Cardiac fibroblast (primary cell): Measurements from ENCODE around the gene CLTB.

Source experiments
- DNase-seq, 2 donors: peaks; one replicate each; pipeline versions ENCODE4 v3.0.0 to v3.0.0-alpha.2; 2010; ENCODE audit warnings: low read depth in 2 of 2
- H3K4me3 ChIP-seq, 2 donors: replicated peaks in 1 of 2; 1 replicate in 1 of 2; 2 replicates in 1 of 2; pipeline ENCODE4 v1.5.1; 2011; ENCODE audit warnings: low read depth in 2 of 2, low read length in 2 of 2, mild to moderate bottlenecking in 2 of 2, moderate library complexity in 1 of 2
- TF ChIP-seq, protein P1 (sequence below): IDR thresholded peaks from one replicate; pipeline ENCODE4 v1.5.1; 2011; ENCODE audit warnings: low read depth, mild to moderate bottlenecking, low read length, inconsistent platforms

Gene CLTB, protein sequence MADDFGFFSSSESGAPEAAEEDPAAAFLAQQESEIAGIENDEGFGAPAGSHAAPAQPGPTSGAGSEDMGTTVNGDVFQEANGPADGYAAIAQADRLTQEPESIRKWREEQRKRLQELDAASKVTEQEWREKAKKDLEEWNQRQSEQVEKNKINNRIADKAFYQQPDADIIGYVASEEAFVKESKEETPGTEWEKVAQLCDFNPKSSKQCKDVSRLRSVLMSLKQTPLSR

DNA sequence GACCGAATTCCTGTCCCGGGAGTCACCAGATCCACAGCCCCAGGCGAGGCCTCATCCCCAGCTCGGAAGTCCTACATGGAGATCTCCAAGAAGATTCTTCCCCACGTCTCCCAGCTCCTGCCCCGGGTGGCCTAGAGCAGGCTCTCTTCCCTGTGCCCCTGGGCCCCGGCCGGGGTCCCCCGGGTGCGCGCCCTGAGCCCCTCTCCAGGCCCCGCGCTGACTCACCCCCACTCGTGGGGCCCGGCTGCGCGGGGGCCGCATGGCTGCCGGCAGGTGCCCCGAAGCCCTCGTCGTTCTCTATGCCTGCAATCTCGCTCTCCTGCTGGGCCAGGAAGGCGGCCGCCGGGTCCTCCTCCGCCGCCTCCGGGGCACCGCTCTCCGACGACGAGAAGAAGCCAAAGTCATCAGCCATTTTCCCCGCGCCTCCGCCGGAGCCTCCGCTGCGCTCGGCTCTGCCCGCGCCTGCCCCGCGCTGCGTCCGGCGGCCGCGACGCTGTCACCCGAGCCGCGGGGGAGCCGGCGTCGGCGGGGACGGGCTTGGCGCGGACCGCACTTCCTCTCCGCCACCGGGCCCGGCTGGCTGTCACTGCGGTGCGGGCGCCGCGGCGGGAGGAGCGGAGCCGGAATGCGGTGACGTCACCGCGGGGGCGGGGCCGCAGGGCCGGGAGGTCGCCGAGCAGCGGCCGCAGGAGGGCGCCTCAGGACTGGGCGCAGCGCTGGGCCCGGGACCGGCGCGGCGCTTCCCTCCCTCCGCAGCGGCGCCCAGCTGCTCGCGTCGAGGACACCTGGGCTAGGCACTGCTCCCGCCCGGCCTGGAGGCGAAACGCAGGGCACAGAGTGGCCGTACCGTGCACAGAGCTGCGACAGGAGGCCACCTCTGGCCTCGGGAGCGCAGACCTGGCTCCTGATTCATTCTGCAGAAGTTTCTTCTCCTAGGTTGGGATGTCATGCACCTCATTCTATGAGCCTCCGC, at the start of gene CLTB:
Gene CLTB, minus strand, starts transcription at position 588 of the 973 bp plus-strand sequence. Its CDS starts 176 bp downstream, at position 412.
- TF ChIP-seq, protein P1, sequence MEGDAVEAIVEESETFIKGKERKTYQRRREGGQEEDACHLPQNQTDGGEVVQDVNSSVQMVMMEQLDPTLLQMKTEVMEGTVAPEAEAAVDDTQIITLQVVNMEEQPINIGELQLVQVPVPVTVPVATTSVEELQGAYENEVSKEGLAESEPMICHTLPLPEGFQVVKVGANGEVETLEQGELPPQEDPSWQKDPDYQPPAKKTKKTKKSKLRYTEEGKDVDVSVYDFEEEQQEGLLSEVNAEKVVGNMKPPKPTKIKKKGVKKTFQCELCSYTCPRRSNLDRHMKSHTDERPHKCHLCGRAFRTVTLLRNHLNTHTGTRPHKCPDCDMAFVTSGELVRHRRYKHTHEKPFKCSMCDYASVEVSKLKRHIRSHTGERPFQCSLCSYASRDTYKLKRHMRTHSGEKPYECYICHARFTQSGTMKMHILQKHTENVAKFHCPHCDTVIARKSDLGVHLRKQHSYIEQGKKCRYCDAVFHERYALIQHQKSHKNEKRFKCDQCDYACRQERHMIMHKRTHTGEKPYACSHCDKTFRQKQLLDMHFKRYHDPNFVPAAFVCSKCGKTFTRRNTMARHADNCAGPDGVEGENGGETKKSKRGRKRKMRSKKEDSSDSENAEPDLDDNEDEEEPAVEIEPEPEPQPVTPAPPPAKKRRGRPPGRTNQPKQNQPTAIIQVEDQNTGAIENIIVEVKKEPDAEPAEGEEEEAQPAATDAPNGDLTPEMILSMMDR, result peak; percentile 16
- DNase-seq, result peak; percentile 80 to 88
- peak within 1 kb of the TSS; percentile 72 to 86 for H3K4me3 ChIP-seq

DNA sequence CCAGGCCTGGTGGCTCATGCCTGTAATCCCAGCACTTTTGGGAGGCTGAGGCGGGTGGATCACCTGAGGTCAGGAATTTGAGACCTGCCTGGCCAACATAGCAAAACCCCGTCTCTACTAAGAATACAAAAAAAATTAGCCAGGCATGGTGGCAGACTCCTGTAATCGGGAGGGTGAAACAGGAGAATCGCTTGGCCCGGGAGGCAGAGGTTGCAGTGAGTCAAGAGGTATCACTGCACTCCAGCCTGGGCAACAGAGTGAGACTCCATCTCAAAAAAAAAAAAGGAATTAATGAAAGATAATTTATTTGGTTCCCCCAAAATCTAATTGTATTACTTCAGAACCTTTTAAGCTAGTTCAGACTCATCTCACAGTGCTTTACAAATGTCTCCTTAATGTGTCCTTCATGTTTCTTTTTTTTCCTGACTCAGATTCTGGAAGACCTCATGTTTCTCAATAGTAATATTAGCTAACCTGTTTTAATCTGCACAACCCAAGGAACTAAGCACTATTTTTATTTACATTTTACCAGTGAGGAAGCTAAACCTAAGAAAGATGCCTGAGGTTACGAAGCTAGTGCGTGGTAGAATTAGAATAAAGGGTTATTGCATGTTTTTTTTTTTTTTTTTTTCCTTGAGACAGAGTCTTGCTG, 46.9 kb upstream of the CLTB start:
- no peak for DNase-seq
- TF ChIP-seq, protein P1, result no peak
- no peak overlapping the region for H3K4me3 ChIP-seq

DNA sequence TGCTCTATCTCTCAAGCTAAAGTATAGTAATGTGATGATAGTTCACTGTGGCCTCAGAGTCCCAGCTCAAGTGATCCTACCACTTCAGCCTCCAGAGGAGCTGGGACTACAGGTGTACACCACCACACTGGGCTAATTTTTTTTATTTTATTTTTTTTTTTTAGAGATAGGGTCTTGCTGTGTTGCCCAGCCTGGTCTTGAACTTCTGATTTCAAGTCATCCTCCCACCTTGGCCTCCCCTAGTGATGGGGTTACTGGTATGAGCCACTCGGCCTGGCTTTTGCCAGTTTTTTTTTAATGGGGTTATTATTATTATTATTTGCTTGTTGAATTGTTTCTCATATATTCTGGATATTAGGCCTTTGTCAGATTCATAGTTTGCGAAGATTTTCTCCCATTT, 45.0 kb upstream of the CLTB start:
- TF ChIP-seq, protein P1, result no peak
- no peak for DNase-seq
- no peak overlapping the region for H3K4me3 ChIP-seq

DNA sequence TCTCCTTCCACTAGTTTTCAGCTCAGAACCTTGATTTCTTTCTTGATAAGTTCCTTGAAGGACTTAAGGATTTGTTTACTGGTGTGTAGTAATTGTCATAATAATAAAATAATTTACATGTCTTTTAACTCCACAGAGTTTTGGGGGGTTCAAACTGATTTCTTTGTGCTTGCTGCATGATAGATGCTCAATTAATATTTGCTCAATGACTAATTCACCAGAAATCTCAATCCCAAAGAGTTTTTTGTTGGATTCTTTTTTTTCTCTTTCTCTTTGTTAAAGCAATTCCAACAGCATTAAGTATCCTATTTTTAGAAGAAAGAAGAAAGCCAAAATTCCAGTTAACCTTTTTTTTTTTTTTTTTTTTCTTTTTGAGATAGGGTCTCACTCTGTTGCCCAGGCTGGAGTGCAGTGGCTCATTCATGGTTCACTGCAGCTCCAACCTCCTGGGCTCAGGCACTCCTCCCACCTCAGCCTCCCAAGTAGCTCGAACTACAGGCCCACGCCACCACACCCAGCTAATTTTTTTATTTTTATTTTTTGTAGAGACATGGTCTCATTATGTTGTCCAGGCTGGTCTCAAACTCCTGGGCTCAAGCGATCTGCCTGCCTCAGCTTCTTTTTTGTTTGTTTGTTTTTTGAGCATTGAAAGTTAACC, 42.7 kb upstream of the CLTB start:
- H3K4me3 ChIP-seq, result no peak overlapping the region
- no peak for DNase-seq
- TF ChIP-seq, protein P1, result no peak

DNA sequence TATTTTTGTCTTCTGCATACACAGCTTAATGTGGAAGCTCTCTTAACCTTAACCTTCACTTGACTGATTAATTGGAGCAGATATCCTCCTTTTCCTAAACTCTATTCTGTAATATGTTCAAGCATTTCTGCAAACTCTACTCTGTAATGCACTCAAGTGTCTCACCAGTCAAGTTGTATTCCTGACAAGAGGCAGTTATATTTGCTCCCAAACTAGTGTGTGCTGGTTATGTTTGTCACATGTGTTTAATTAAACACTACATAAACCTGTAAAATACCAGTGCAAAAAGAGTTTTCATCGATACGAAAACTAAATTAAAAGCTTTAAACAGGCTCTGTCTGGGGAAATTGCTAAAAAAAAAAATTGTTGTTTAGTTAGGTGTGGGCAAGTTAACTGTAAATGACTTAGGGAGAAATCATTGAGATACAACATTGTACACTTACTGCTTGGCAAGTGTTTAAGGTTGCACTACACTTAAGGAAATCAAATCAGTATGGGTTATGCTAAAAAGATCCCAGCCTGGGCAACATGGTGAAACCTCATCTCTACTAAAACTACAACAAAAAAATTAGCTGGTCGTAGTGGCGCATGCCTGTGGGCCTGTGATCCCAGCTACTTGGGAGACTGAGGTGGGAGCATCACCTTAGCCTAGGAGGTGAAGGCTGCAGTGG, 38.5 kb upstream of the CLTB start:
- no peak overlapping the region for H3K4me3 ChIP-seq
- no peak for DNase-seq
- TF ChIP-seq, protein P1, result no peak

DNA sequence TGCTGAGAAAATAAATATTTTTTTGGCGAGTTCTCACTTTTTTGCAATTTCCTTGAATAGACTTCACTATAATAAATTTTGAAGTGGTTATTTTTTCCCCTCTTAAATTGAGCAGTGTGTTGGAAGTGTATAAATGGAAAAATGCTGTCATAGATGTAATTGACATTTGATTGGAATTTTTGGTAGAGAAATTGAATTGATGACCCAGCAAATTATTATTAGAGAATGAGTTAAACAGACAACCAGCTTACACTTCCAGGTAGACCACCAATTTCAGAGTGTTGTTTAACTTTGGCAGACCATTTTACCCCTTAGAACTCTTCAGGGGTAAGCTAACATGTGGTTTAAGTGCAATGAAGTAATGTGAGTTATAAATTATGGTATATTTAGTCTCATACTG, 33.7 kb upstream of the CLTB start:
- no peak overlapping the region for H3K4me3 ChIP-seq
- TF ChIP-seq, protein P1, result no peak
- DNase-seq, result no peak
